Mesendoderm (in vitro differentiated cells): Measurements from ENCODE around the gene ARRDC2. TPM values are rescaled to one million over a fixed set of nuclear protein-coding genes. Genes with fewer than 3 reads are reported as not detected.

ENCODE experiments used
- DNase-seq: peaks from one replicate; pipeline ENCODE4 v3.0.0; 2013
- H2AK5ac ChIP-seq: 2 replicates; pipeline ENCODE4 v1.6.1; 2013; ENCODE audit warnings: low read length, inconsistent platforms
- H2BK120ac ChIP-seq: 2 replicates; pipeline ENCODE4 v1.6.1; 2013; ENCODE audit warnings: low read depth, mild to moderate bottlenecking, low read length, moderate library complexity, mixed read lengths
- H2BK15ac ChIP-seq: replicated peaks from 2 replicates; pipeline ENCODE4 v1.6.1; 2013; ENCODE audit warnings: low read depth, mild to moderate bottlenecking, moderate library complexity
- H2BK5ac ChIP-seq: 2 replicates; pipeline ENCODE4 v1.6.1; 2013; ENCODE audit warnings: low read length, inconsistent platforms
- H3K18ac ChIP-seq: 2 replicates; pipeline ENCODE4 v1.6.1; 2013; ENCODE audit warnings: mild to moderate bottlenecking, low read length, mixed read lengths
- H3K23ac ChIP-seq: one replicate; pipeline ENCODE4 v1.6.1; 2013; ENCODE audit warnings: low read length
- H3K27ac ChIP-seq: 2 replicates; pipeline ENCODE4 v1.5.1; 2013; ENCODE audit warnings: low read depth, mild to moderate bottlenecking, inconsistent platforms, low read length, moderate library complexity
- H3K27me3 ChIP-seq: 2 replicates; pipeline ENCODE4 v1.6.1; 2013; ENCODE audit warnings: low read length, control low read depth, mild to moderate bottlenecking, inconsistent platforms; ENCODE audit not compliant: insufficient read depth, poor library complexity
- H3K36me3 ChIP-seq: 2 replicates; pipeline ENCODE4 v1.6.1; 2013; ENCODE audit warnings: low read length, inconsistent platforms; ENCODE audit not compliant: control insufficient read depth, insufficient read depth
- H3K4ac ChIP-seq: one replicate; pipeline ENCODE4 v1.6.1; 2013; ENCODE audit warnings: low read depth, mild to moderate bottlenecking, low read length, moderate library complexity
- H3K4me1 ChIP-seq: 2 replicates; pipeline ENCODE4 v1.6.1; 2013; ENCODE audit warnings: low read depth, low read length, inconsistent platforms; ENCODE audit not compliant: control insufficient read depth
- H3K4me2 ChIP-seq: 2 replicates; pipeline ENCODE4 v1.6.1; 2013; ENCODE audit warnings: low read length
- H3K4me3 ChIP-seq: 2 replicates; pipeline ENCODE4 v1.5.1; 2013; ENCODE audit warnings: mild to moderate bottlenecking, low read length
- H3K56ac ChIP-seq: one replicate; pipeline ENCODE4 v1.6.1; 2013; ENCODE audit warnings: low read length
- H3K79me1 ChIP-seq: 2 replicates; pipeline ENCODE4 v1.6.1; 2013; ENCODE audit warnings: low read length, inconsistent platforms
- H3K79me2 ChIP-seq: 2 replicates; pipeline ENCODE4 v1.6.1; 2013; ENCODE audit warnings: mild to moderate bottlenecking, low read length; ENCODE audit not compliant: control insufficient read depth, insufficient read depth
- H3K9ac ChIP-seq: 2 replicates; pipeline ENCODE4 v1.6.1; 2013; ENCODE audit warnings: low read length, inconsistent platforms
- H4K5ac ChIP-seq: one replicate; pipeline ENCODE4 v1.6.1; 2013; ENCODE audit warnings: low read length
- H4K8ac ChIP-seq: one replicate; pipeline ENCODE4 v1.6.1; 2013; ENCODE audit warnings: low read depth, mild to moderate bottlenecking, control low read depth, low read length, moderate library complexity
- WGBS: extraction: QIAGEN DNeasy Blood & Tissue Kit; methylation state at CpG from one replicate; pipeline ENCODE4 v1.1.7; 2013; ENCODE audit warnings: low lambda C conversion rate, missing lambda C conversion rate; ENCODE audit not compliant: insufficient coverage; ENCODE audit errors: extremely low coverage; 5-methylcytosine and 5-hydroxymethylcytosine counted together
- polyA plus RNA-seq, 2 experiments: library from polyadenylated mRNA; stranded (reverse); fragments of 200-250 nt; gene quantifications; one replicate each; pipeline ENCODE4 v1.2.3, GENCODE V29; 2013

Gene ARRDC2
- 1.6 TPM for polyA plus RNA-seq (2013, experiment 1 of 2)
- polyA plus RNA-seq (2013, experiment 2 of 2) = 1.6 TPM

- no peak within 1 kb of the TSS for H2BK120ac ChIP-seq
- H2BK5ac ChIP-seq = no peak within 1 kb of the TSS
- peak within 1 kb of the TSS; percentile 73 for H3K56ac ChIP-seq
- H3K4me3 ChIP-seq = peak within 1 kb of the TSS; percentile 36
- H3K79me1 ChIP-seq = no peaks in the 10 kb centered on the region
- no peak within 1 kb of the TSS for H2AK5ac ChIP-seq
- WGBS = no CpG with 5 or more reads among the region's 92 CpGs
- no peaks in the 10 kb centered on the region for H3K36me3 ChIP-seq
- no peak within 1 kb of the TSS for H4K8ac ChIP-seq
- no peak within 1 kb of the TSS for H2BK15ac ChIP-seq
- H3K9ac ChIP-seq = peak within 1 kb of the TSS; percentile 66
- no peak within 1 kb of the TSS for H3K18ac ChIP-seq
- no peaks in the 10 kb centered on the region for H3K27me3 ChIP-seq
- no peak within 1 kb of the TSS for H3K4ac ChIP-seq
- H4K5ac ChIP-seq = no peak within 1 kb of the TSS
- no peaks in the 10 kb centered on the region for H3K79me2 ChIP-seq
- no peak within 1 kb of the TSS for H3K27ac ChIP-seq
- H3K23ac ChIP-seq = no peak within 1 kb of the TSS
- peak within 1 kb of the TSS; percentile 75 for H3K4me2 ChIP-seq
- H3K4me1 ChIP-seq = no peaks in the 10 kb centered on the region
- peak; percentile 94 for DNase-seq
Observed at GRCh38 chr19:18007917-18008673, at the start of gene ARRDC2. ARRDC2 (plus strand) TSS chr19:18008170; CDS start chr19:18008311, 141 bp downstream.

DNA sequence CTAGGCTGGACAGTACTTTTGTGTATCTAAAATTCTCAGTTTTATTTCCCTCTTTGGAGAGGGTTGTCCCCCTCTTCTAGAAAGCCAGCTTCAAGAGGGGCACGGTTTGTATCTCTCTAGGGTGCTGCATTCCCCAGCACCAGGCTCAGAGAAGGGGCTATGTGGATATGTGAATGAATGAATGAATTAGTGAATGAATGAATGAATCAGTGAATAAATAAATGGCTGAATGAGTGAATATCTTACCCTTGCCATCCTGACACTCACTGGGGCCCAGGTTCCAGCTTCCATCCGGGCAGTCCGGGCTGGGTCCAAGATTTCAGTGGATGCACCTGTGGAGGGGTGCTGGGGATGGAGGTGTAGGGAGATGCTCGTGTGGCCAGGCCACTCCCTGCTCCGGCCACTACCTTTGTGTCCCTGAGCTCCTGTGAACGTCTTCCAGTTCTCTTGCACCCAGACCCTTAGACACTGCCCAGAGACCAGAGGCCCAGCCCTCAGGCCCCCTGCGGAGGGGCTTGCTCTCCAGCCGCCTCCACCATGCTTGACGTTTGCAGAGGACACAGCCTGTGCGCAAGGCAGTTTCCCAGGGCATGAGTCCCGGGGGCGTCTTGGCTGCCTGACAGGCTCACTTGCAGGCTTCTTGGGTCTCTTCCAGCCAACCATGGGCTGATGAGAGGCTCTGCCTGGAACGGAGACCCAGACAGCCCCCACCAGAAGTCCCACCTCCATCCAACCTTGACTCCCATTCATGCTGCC, 43.9 kb upstream of the ARRDC2 start:
- no peak overlapping the region for H3K56ac ChIP-seq
- no peak overlapping the region for H2AK5ac ChIP-seq
- H3K4me2 ChIP-seq = no peak overlapping the region
- DNase-seq = no peak
- H2BK5ac ChIP-seq = no peak overlapping the region
- H3K4me3 ChIP-seq = no peak overlapping the region
- no peak overlapping the region for H4K5ac ChIP-seq
- no peak overlapping the region for H3K18ac ChIP-seq
- no peak overlapping the region for H2BK15ac ChIP-seq
- H3K23ac ChIP-seq = no peak overlapping the region
- no peak overlapping the region for H3K4ac ChIP-seq
- H3K9ac ChIP-seq = no peak overlapping the region
- no peak overlapping the region for H3K27ac ChIP-seq
- no peaks in the 10 kb centered on the region for H3K79me2 ChIP-seq
- H3K79me1 ChIP-seq = no peaks in the 10 kb centered on the region
- H3K4me1 ChIP-seq = no peaks in the 10 kb centered on the region
- H4K8ac ChIP-seq = no peak overlapping the region
- no peaks in the 10 kb centered on the region for H3K27me3 ChIP-seq
- no peaks in the 10 kb centered on the region for H3K36me3 ChIP-seq
- no peak overlapping the region for H2BK120ac ChIP-seq
- no CpG with 5 or more reads among the region's 13 CpGs for WGBS

DNA sequence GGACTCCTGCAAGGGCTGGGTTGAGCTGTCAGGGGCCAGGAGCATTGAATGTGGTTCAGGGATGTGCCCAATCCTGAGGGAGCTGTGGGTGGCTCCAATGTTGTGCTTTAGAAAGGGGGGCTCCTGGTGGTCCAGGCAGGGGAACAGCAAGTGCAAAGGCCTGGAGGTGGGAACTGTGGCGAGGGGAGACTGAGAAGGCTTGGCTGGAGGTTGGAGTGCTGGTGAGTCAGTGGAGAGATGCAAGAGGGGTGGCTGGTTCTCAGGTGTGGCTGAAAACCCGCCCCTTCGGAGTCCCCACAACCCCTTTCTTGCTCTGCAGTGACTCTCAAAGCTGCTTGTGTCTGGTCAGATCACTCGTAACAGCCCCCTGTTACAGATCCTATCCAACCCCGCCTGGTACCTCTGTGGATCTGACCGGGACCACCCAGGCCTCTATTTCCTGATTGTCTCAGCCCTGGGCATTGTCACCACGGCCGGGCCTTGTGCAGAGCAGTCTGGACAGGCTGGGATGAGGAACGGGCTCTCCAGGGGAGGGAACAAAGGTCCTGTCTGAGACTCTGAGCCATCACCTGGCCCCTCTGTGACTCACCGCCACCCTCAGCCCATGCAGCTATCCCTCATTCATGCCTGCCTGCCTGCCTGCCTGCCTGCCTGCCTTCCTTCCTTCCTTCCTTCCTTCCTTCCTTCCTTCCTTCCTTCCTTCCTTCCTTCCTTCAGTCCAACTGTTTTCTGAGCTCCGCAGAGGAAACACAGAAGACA, 42.4 kb upstream of the ARRDC2 start:
- no peak for DNase-seq
- no peaks in the 10 kb centered on the region for H3K36me3 ChIP-seq
- no peak overlapping the region for H2BK120ac ChIP-seq
- H3K79me2 ChIP-seq = no peaks in the 10 kb centered on the region
- no peak overlapping the region for H3K56ac ChIP-seq
- no peak overlapping the region for H2BK15ac ChIP-seq
- H4K8ac ChIP-seq = no peak overlapping the region
- H3K79me1 ChIP-seq = no peaks in the 10 kb centered on the region
- no peak overlapping the region for H3K9ac ChIP-seq
- no peak overlapping the region for H3K4me3 ChIP-seq
- no peak overlapping the region for H3K4me2 ChIP-seq
- H3K18ac ChIP-seq = no peak overlapping the region
- no peaks in the 10 kb centered on the region for H3K27me3 ChIP-seq
- no peak overlapping the region for H3K23ac ChIP-seq
- H3K4ac ChIP-seq = no peak overlapping the region
- no CpG with 5 or more reads among the region's 11 CpGs for WGBS
- H2AK5ac ChIP-seq = no peak overlapping the region
- H3K4me1 ChIP-seq = no peaks in the 10 kb centered on the region
- no peak overlapping the region for H4K5ac ChIP-seq
- no peak overlapping the region for H2BK5ac ChIP-seq
- no peak overlapping the region for H3K27ac ChIP-seq

DNA sequence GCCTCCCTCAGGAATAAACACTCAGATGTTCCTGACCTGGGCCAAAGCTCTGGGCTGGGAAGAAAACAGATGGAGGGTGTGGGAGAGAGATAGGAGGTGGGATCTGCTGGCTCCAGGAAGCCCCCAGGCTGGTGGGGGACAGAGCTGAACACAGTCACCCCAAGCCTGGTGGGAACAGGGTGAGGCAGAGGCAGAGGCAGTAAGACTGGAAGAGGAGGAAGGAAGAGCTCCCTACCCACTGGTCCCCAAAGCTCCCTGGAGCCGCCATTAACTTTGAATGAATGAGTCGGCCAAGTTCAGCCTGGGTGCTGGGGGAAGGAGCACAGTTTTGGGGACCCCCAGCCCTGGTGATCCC, 41.9 kb upstream of the ARRDC2 start:
- WGBS = no CpG with 5 or more reads among the region's 2 CpGs
- Histone ChIP-seq H2BK120ac (no peak overlapping the region), H3K79me1 (no peaks in the 10 kb centered on the region), H3K4me3 (no peak overlapping the region), H4K8ac (no peak overlapping the region), H3K18ac (no peak overlapping the region), H3K36me3 (no peaks in the 10 kb centered on the region), H3K4me1 (no peaks in the 10 kb centered on the region), H3K4ac (no peak overlapping the region), H3K27ac (no peak overlapping the region), H2BK15ac (no peak overlapping the region), H3K79me2 (no peaks in the 10 kb centered on the region), H2AK5ac (no peak overlapping the region), H3K56ac (no peak overlapping the region), H3K9ac (no peak overlapping the region), H4K5ac (no peak overlapping the region), H3K4me2 (no peak overlapping the region), H3K23ac (no peak overlapping the region), H2BK5ac (no peak overlapping the region), H3K27me3 (no peaks in the 10 kb centered on the region)
- DNase-seq = no peak

GRCh38 chr19:17966550-17967256, 41.3 kb upstream of the ARRDC2 start, which contains the start of gene KCNN1:
KCNN1 (plus strand) TSS chr19:17967107; CDS start chr19:17973889, 6,782 bp downstream.
- H3K18ac ChIP-seq = peak within 1 kb of the TSS; percentile 53
- peak within 1 kb of the TSS; percentile 71 for H3K9ac ChIP-seq
- no peak within 1 kb of the TSS for H2BK120ac ChIP-seq
- no peaks in the 10 kb centered on the region for H3K4me1 ChIP-seq
- H3K27ac ChIP-seq = no peak within 1 kb of the TSS
- no peaks in the 10 kb centered on the region for H3K79me1 ChIP-seq
- no peak within 1 kb of the TSS for H2BK15ac ChIP-seq
- no peak within 1 kb of the TSS for H4K8ac ChIP-seq
- no peaks in the 10 kb centered on the region for H3K27me3 ChIP-seq
- no peak within 1 kb of the TSS for H4K5ac ChIP-seq
- WGBS = no CpG with 5 or more reads among the region's 59 CpGs
- H3K4me3 ChIP-seq = peak within 1 kb of the TSS; percentile 33
- no peak within 1 kb of the TSS for H2AK5ac ChIP-seq
- no peaks in the 10 kb centered on the region for H3K36me3 ChIP-seq
- peak within 1 kb of the TSS; percentile 45 for H3K23ac ChIP-seq
- DNase-seq = no peak
- H3K4ac ChIP-seq = no peak within 1 kb of the TSS
- H3K79me2 ChIP-seq = no peaks in the 10 kb centered on the region
- no peak within 1 kb of the TSS for H2BK5ac ChIP-seq
- peak within 1 kb of the TSS; percentile 91 for H3K4me2 ChIP-seq
- peak within 1 kb of the TSS; percentile 85 for H3K56ac ChIP-seq
